HepG2 (cell line): ENCODE data around the gene STXBP5L. TPM values are rescaled to one million over a fixed set of nuclear protein-coding genes. Genes with fewer than 3 reads are reported as not detected.

Source experiments
- ATAC-seq: fragments of 200-7000 bp; cut with Tn5 transposase; 3 replicates; pipeline ENCODE4 v1.9.1; 2020; ENCODE audit warnings: mild to moderate bottlenecking, moderate library complexity
- BruUV-seq: library from RNA; stranded (reverse); fragments of 400-500 nt; replicated peaks from 2 replicates; lab custom pipeline; 2021; lab: Mats Ljungman, UMichigan
- CTCF ChIA-PET: fragments of 300-600 bp; formaldehyde crosslinking; extraction: SDS; loops from one replicate; lab custom pipeline; 2021; ENCODE audit warnings: low total read pairs, inconsistent platforms, low intra/inter-chr PET ratio; lab: Yijun Ruan, JAX
- POLR2A ChIA-PET: fragments of 350-600 bp; sonication (Branson Sonifier 250); formaldehyde crosslinking; loops from one replicate; lab custom pipeline; 2020; ENCODE audit warnings: antibody characterized with exemption, inconsistent platforms; lab: Yijun Ruan, JAX
- DNase-seq: peaks from one replicate; pipeline ENCODE4 v3.0.0-alpha.2; 2015; ENCODE audit warnings: low spot score
- FAIRE-seq: peaks from 3 replicates; lab custom pipeline; 2011; peaks lifted over from hg19 to GRCh38; lab: Jason Lieb, UNC
- H2AFZ ChIP-seq: one replicate; pipeline ENCODE4 v1.6.1; 2011; ENCODE audit warnings: low read length, inconsistent platforms
- H3K27ac ChIP-seq: fragments of 300-600 bp; 3 replicates; pipeline ENCODE4 v1.8.0; 2011; ENCODE audit warnings: mixed run types, mild to moderate bottlenecking, mixed read lengths, low read length, inconsistent platforms; ENCODE audit not compliant: insufficient read depth; ENCODE audit errors: extremely low read length
- H3K27me3 ChIP-seq, 2 experiments: fragments of 200-600 bp in 1 of 2; 2 replicates in 1 of 2; 3 replicates in 1 of 2; pipeline versions ENCODE4 v1.6.0 to v1.8.0; 2011; ENCODE audit warnings: low read length in 2 of 2, mild to moderate bottlenecking in 2 of 2, moderate library complexity in 2 of 2, inconsistent platforms in 1 of 2; ENCODE audit not compliant: insufficient read depth in 2 of 2, control insufficient read depth in 1 of 2
- H3K36me3 ChIP-seq, 2 experiments: fragments of 200-600 bp in 1 of 2; replicated peaks in 1 of 2; 2 replicates in 1 of 2; 3 replicates in 1 of 2; pipeline versions ENCODE4 v1.5.1 to v1.8.0; 2011; ENCODE audit warnings: low read length in 2 of 2, inconsistent platforms in 1 of 2; ENCODE audit not compliant: insufficient read depth in 2 of 2, control insufficient read depth in 1 of 2
- H3K4me1 ChIP-seq: 2 replicates; pipeline ENCODE4 v1.5.1; 2012; ENCODE audit warnings: low read length, inconsistent platforms; ENCODE audit not compliant: insufficient read depth
- H3K4me2 ChIP-seq: 2 replicates; pipeline ENCODE4 v1.6.0; 2011; ENCODE audit warnings: low read depth, low read length, inconsistent platforms
- H3K4me3 ChIP-seq, 3 experiments: fragments of 200-600 bp in 1 of 3; sonication (generic), shearing (Covaris generic) in 1 of 3; replicated peaks in 1 of 3; 2 replicates each; pipeline ENCODE4 v1.5.1; 2011 to 2016; ENCODE audit warnings: low read length in 3 of 3, inconsistent platforms in 2 of 3, low read depth in 2 of 3, mild to moderate bottlenecking in 2 of 3, control low read depth in 1 of 3, mixed read lengths in 1 of 3; ENCODE audit not compliant: insufficient read depth in 1 of 3
- H3K79me2 ChIP-seq: one replicate; pipeline ENCODE4 v1.6.1; 2011; ENCODE audit warnings: low read length, inconsistent platforms; ENCODE audit not compliant: insufficient read depth
- H3K9ac ChIP-seq: 2 replicates; pipeline ENCODE4 v1.6.0; 2011; ENCODE audit warnings: mild to moderate bottlenecking, low read depth, low read length, inconsistent platforms; ENCODE audit not compliant: insufficient read depth
- H3K9me3 ChIP-seq: 2 replicates; pipeline ENCODE4 v1.5.1; 2012; ENCODE audit warnings: mild to moderate bottlenecking, low read length
- H4K20me1 ChIP-seq: 2 replicates; pipeline ENCODE4 v1.6.0; 2011; ENCODE audit warnings: inconsistent platforms, mild to moderate bottlenecking, low read length, moderate library complexity; ENCODE audit not compliant: insufficient read depth
- MAFF ChIP-seq: IDR thresholded peaks from 2 replicates; pipeline ENCODE4 v1.6.1; 2011; ENCODE audit warnings: low read depth, low read length, improper control_type of control experiment
- MAFK ChIP-seq, 2 experiments: IDR thresholded peaks in 1 of 2; conservative IDR thresholded peaks in 1 of 2; 2 replicates each; pipeline ENCODE4 v1.6.1; 2011; ENCODE audit warnings: improper control_type of control experiment in 2 of 2, low read length in 2 of 2
- PAX8 ChIP-seq: sonication (generic); formaldehyde crosslinking; IDR thresholded peaks from 2 replicates; pipeline ENCODE4 v1.8.0; 2022; ENCODE audit warnings: mild to moderate bottlenecking, missing genetic modification reagents, borderline replicate concordance
- SMAD9 ChIP-seq: sonication (generic); formaldehyde crosslinking; IDR thresholded peaks from 2 replicates; pipeline ENCODE4 v1.5.1; 2020; ENCODE audit warnings: mild to moderate bottlenecking, missing genetic modification reagents
- THAP9 ChIP-seq: sonication (generic); formaldehyde crosslinking; IDR thresholded peaks from 2 replicates; pipeline ENCODE4; 2020; ENCODE audit warnings: missing genetic modification reagents, mild to moderate bottlenecking, borderline replicate concordance
- ZNF678 ChIP-seq: sonication (generic); formaldehyde crosslinking; IDR thresholded peaks from 2 replicates; pipeline ENCODE4 v1.4.0; 2020; ENCODE audit warnings: mild to moderate bottlenecking, missing genetic modification reagents
- in situ Hi-C: cut with HindIII; loops from 2 replicates; pipeline ENCODE4 v1.10.0; 2017; ENCODE audit warnings: low pct_unique_long_range_greater_than_20kb; ENCODE audit not compliant: extremely low pct_ligation_motif_present
- intact Hi-C: fragments of 100-400 bp; cut with micrococcal nuclease; formaldehyde crosslinking; loops from one replicate; pipeline ENCODE4 v1.10.0; 2022; ENCODE audit not compliant: unreplicated experiment
- polyA plus RNA-seq, 8 experiments: library from polyadenylated mRNA; depleted of rRNA in 3 of 8; stranded (reverse) in 7 of 8; unstranded in 1 of 8; fragments of >200 nt; fragmentation: Illumina TruSeq in 4 of 8; extraction: Trizol in 4 of 8; gene quantifications; 2 replicates each; pipeline versions ENCODE4 v1.2.1 to v1.2.3, GENCODE V29; 2011 to 2016; ENCODE audit warnings: low read depth in 4 of 8, missing spikeins in 1 of 8, mixed read lengths in 1 of 8; ENCODE audit not compliant: insufficient read depth in 1 of 8
- total RNA-seq, 5 experiments: library from RNA; depleted of rRNA; stranded (reverse); fragments of >200 nt; fragmentation: Illumina TruSeq; extraction: Trizol; gene quantifications; 2 replicates each; pipeline ENCODE4 v1.2.3, GENCODE V29; 2016; ENCODE audit warnings: low read depth in 1 of 5
- TF ChIP-seq, protein P1 (sequence below): sonication (generic); formaldehyde crosslinking; IDR thresholded peaks from 2 replicates; pipeline ENCODE4 v1.5.0; 2020; ENCODE audit warnings: mild to moderate bottlenecking, missing genetic modification reagents

STXBP5L gene
- total and polyA plus RNA-seq, 2 of the 13 experiments (the other 11 are each of a cell fraction or from before 2014, with no cell fraction given), result not detected

DNA sequence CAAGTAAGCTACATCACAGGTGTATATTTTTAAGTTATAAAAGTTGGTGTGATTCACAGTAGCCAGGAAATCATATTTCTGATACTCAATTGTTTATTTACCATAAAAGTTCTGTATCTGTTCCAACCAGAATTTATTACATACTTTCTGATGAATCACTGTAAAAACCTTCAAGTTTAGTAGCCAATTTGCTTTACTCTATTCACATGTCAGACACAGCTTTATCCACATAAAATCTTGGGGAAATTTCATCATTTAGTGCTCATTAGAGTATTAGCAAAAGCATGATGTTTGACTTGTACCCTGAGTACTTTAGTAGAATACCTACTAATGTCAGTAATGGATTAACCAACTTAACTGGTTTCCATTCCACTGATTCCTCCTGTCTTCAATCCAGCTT is 388.0 kb downstream of the STXBP5L start (continued):
- TF ChIP-seq, protein P1, sequence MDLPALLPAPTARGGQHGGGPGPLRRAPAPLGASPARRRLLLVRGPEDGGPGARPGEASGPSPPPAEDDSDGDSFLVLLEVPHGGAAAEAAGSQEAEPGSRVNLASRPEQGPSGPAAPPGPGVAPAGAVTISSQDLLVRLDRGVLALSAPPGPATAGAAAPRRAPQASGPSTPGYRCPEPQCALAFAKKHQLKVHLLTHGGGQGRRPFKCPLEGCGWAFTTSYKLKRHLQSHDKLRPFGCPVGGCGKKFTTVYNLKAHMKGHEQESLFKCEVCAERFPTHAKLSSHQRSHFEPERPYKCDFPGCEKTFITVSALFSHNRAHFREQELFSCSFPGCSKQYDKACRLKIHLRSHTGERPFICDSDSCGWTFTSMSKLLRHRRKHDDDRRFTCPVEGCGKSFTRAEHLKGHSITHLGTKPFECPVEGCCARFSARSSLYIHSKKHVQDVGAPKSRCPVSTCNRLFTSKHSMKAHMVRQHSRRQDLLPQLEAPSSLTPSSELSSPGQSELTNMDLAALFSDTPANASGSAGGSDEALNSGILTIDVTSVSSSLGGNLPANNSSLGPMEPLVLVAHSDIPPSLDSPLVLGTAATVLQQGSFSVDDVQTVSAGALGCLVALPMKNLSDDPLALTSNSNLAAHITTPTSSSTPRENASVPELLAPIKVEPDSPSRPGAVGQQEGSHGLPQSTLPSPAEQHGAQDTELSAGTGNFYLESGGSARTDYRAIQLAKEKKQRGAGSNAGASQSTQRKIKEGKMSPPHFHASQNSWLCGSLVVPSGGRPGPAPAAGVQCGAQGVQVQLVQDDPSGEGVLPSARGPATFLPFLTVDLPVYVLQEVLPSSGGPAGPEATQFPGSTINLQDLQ (CRISPR knock-in tag), result no peak
- no peak for TF ChIP-seq THAP9 (CRISPR knock-in tag)

GRCh38 chr3:121324320-121324719 is 416.3 kb downstream of the STXBP5L start:
- H3K36me3 ChIP-seq, result no peaks in the 10 kb centered on the region

More at GRCh38 chr3:121324320-121324719, 416.3 kb downstream of the STXBP5L start:
- Histone ChIP-seq H3K4me3 (no peak overlapping the region), H4K20me1 (no peaks in the 10 kb centered on the region), H2AFZ (no peak overlapping the region), H3K4me2 (no peak overlapping the region), H3K9me3 (no peaks in the 10 kb centered on the region), H3K27ac (no peak overlapping the region), H3K79me2 (no peaks in the 10 kb centered on the region), H3K4me1 (no peaks in the 10 kb centered on the region), H3K27me3 (no peaks in the 10 kb centered on the region), H3K9ac (no peak overlapping the region)
- no TSS peak for BruUV-seq
- CTCF ChIA-PET, result no interaction called here
- intact Hi-C loops (no loop called here), in situ Hi-C loops (no loop called here)
- POLR2A ChIA-PET, result no interaction called here
- DNase-seq (no peak), FAIRE-seq (no peak), ATAC-seq (no peak)
- no peak for TF ChIP-seq PAX8 (CRISPR knock-in tag)
- TF ChIP-seq MAFF, result peak; percentile 56
- TF ChIP-seq MAFK (conservative IDR thresholded peaks at IDR 0.05 in 1 of 2, IDR thresholded peaks at IDR 0.05 in 1 of 2; ENCODE audit: low read length in 2 of 2), result peak; percentile 33 to 75; a peak in 3 of 4 replicates
- no peak for TF ChIP-seq SMAD9
- TF ChIP-seq ZNF678 (CRISPR knock-in tag), result no peak
